HG02678 (cell line): ENCODE results near the gene QSOX1.

ENCODE experiments used
- ATAC-seq: cut with Tn5 transposase; IDR thresholded peaks from one replicate; pipeline ENCODE4 v1.9.1; 2021; ENCODE audit warnings: mild to moderate bottlenecking, moderate library complexity; ENCODE audit not compliant: unreplicated experiment

The QSOX1 gene

DNA sequence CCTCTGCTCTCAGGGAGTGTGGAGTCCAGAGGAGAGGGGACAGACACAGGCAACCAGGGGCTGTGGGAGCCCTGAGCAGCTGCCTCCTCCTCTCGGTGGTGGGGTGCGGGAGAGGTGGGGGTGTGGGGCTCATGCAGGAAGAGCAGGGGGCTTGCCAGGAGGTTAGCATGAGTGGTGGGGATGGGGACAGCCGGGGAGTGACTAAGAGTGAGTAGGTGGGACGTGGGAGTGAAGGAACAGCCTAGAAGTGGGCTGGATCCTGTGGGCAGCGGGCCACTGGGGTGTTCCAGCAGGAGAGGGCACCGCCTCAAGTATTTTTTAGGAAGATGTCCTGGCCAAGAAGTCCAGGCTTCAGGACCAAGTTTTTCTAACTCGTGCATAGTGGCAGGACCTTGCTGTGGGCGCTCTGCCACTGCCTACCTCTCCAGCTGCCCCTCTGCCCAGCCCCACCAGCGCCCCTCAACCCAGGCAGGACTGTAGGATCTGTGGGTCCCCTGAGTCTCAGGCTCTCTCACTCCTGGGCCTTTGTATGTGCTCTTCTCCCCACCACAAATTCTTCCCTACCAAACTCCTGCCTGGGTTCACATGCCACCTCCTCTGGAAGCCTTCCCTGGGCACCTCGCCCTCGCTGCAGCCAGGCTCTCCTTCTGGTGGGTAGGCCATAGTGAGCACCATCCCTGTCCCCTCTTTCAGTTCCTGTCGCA, 56.6 kb downstream of the QSOX1 start:
- ATAC-seq = no peak

DNA sequence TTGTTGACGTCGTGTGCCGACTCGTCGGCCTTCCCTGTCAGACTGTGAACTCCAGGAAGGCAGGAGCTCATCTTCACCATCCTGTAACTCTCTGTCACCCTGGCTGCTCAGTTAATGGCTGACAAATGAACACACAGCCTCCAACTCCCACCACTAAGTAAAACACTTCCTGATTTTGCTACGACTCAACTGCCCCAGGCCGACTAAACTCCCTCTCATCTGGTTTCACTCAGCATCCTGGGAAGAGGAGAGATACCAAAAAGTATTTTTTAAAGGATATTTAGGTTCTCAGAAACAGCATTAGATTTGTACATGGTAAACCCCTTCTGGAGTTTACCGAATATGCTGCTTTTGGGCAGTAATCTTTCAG, 57.2 kb downstream of the QSOX1 start:
- no peak for ATAC-seq

DNA sequence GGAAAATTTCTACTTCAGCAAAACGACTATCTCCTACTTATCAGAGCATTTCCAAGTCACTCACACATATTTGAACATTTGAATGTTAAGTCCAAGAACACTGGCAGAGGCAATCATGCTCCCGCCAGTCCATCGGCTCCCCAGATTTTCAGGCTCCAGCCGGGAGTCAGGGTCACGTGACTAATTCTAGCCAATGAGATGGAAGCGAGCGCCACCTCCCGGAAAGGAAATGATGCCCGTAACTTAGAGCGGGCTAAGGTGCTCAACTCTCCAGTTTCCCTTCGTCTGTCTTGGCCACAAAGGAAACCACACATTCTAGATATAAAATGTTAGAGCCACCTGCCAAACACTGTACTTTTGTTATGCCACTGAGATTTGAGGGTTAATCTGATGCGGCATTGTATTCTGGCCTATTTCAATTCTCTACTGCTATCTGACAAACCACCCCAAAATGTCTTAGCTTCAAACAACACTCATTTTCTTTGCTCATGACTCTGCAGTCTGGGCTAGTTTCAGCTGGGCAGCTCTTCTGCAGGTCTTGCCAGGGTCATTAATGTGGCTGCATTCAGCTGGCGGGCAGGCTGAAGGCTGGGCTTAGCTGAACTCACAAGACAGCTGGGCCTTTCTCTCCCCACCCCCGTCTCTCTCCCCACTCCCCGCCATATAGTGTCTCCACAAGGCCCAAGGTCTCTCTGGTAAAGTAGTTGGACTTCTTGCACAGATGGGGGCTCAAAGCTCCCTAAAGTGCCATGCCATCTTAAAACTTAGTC, 58.9 kb downstream of the QSOX1 start:
- ATAC-seq = no peak

DNA sequence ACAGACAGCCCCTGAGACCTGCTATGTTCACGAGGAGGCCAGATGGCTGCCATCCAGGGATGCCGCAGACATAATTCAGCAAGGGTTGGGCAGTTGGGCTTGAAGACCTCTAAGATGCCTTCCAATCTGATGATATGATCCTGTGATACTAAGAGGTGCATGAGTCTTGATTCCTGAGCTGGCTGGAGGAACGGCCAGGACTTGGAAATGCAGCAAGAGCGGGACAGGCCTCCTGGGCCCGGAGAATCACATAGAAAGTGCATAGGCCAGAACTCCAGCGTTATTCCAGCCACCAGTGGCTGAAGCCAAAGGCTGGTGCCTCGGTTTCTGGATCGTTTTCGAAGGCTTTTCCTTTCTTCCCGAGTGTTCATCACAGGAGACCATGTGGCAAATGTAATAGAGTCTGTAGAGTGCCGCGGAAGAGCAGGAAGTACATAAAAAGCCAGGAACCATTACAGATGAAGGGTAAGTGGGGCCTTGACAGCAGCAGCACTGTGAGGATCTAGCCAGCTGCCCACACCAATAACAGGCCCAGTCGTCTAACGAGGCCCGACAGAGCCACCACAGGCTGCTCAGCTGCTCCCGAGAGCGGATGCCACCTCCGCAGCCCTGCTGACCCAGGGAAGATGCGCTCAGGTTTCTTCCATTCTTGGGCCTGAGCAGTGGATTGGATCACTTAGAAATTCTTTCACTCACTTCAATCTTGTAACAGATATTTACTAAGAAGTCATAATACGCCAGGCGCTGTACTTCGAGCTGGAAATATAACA, 61.4 kb downstream of the QSOX1 start:
- no peak for ATAC-seq

DNA sequence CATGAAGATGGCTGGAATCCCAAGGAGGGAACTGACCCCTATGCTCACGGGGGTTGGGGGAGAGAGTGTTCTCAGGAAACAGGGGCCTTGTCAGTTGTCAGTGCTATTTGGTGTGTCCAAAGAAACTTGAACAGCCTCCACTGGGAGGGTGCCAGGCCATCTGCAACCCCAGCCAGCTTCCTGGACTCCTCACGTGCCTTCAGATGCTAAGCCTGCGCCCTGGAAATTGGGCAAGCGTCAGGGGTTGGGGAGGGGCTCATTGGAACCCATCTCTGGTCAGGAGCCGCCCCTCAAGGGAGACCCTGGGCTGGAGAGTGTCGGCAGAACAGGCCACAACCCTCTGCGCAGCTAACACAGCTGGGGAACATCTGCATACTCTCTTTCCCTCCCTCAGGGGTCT, 62.3 kb downstream of the QSOX1 start:
- no peak for ATAC-seq

DNA sequence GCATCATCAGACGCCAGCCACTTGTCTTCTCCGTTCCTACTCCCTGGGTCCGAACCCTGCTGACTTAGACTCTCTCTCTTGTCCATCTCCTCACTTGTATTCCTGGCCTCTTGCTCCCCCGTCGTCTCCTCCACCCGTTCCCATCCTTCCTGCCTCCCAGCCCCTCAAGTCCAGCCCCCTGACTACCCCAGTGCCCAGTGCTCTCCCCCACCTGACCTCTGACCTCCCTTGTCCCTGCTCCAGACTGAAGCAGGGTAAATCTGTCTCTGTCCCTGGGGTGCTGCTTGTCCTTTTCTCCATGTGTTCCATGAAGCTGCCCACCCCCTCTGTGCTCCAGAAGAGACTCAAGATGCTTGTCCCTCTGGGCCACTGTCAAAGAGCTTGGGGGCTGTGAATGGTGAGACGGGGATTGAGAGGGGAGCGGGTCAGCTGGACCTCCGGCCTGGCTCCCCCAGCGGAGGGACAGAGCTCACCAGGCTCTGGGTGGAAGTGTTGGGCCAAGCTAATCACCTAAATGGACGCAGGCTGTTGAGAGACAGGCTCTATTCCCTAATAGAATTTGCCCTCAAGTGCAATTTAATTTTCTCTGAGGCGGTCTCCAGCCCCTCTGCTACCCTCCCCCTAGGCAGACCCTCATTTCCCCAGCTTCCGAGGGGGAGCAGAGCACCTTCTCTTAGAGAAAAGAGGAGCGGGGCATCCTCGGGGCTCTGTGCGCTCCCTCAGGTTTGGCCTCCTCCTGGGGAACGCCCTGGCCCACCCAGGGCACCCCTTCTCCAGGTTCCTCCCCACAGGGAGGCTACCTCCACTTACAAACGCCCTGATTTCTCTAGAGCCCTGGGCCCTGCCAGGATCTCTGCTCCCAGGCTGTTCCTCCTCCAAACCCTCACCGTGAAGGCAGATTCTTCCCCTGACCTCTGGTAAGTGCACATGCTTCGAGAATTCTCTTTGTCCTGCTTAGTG, 64.4 kb downstream of the QSOX1 start:
- ATAC-seq = no peak

DNA sequence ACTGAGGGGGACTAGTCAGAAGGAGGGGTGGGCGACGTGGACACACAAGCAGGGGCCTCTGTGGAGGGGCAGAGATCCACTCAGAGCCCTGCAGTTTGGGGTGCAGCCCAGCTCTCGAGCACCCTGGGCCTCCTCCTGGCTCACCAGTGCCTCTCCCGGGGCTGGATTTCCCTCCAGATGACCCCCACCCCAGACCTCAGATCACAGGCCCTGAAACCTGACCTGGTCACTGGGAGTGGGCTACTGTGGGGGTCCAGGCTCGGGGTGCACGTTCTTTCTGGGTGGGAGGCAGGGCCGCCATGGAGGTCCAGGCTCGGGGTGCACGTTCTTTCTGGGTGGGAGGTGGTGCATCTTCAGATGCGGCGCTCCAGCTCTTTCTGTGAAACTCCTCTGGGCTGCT, 65.1 kb downstream of the QSOX1 start:
- ATAC-seq = no peak

DNA sequence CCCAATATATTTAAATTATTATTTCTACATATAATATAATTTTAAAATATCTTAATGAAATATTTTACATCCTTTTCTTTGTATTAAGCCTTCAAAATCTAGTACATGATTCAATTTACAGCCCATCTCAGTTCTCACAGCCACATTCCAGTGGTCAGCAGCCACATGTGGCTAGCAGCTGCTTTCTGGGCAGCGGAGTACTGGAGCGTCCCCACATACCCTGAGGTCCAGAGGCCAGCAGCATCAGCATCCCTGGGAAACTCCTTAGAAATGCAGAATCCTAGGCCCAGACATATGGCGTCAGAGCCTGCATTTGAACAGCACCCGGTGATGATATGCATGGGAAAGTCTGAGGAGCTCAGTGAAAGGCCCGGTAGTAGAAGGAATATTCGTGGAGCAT, 66.8 kb downstream of the QSOX1 start:
- no peak for ATAC-seq

DNA sequence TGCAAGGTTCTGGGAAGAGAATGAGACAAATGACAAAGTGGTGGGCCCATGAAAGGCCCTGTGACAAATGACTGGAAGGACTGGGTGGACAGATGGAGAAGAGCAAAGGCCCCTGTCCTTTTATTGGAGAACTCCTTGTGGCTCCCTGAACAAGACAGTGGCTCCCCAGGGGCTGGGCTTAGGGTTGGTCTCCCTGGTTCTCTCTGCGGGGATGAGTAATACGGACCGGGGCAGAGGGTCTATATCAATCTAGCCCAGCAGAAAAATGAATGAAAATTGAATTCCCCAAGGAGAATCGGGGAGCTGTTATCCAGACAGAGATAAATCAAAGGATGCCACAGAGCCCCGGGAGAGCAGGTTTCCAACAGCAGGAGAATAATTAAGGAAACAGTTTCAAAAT, 70.2 kb downstream of the QSOX1 start:
- ATAC-seq = no peak

DNA sequence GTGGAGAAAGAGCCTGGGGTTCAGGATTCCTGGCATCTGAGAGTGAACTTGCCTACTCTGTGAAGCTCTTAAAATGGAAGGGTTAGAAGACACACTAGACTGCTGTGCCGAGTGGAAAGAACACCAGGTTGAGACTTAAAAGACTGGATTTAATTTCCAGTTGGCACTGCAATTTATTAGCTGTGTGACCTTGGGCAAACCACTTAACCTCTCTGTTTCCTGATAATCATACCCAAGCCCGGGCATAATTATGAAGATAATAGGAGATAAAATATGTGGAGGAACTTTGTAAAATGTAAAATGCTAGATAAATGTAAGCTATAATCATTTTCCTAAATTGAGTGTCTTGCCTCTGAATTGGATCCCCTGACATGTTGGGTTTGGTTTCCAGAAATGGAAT, 70.7 kb downstream of the QSOX1 start:
- no peak for ATAC-seq

DNA sequence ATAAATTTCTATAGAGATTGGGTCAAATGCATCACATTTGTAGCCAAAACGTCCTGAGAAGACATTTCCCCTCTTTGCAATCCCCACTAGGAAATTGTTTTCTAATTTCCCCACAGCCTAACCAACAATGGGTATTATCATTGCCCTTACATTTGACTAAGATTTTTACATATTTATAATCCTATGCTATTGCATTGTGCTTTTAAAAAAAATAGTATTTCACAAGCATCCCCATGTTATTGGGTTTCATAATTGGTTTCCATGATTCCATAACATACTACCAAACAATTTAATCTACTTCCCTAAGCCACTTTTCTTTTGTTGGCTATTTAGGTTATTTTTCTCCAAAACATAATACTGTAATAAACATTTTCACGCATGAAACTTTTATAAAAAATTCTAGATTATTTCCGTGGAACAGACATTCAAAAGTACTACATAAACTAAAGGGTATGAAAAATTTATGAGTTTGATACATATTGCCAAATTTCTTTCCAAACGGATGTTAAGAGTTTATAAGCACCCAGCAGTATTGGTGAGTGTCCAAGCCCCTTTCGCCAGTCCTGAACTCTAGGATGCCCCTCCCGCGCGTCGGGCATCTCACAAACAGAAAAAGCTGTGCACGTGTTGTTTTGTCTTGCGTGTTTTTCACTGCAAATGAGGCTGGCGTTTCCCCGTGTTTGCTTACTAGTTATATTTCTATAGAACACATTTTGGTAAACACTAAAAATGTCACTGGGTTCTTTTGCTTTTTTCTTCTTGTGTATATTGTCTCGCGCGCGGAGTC, 73.4 kb downstream of the QSOX1 start:
- ATAC-seq = no peak

DNA sequence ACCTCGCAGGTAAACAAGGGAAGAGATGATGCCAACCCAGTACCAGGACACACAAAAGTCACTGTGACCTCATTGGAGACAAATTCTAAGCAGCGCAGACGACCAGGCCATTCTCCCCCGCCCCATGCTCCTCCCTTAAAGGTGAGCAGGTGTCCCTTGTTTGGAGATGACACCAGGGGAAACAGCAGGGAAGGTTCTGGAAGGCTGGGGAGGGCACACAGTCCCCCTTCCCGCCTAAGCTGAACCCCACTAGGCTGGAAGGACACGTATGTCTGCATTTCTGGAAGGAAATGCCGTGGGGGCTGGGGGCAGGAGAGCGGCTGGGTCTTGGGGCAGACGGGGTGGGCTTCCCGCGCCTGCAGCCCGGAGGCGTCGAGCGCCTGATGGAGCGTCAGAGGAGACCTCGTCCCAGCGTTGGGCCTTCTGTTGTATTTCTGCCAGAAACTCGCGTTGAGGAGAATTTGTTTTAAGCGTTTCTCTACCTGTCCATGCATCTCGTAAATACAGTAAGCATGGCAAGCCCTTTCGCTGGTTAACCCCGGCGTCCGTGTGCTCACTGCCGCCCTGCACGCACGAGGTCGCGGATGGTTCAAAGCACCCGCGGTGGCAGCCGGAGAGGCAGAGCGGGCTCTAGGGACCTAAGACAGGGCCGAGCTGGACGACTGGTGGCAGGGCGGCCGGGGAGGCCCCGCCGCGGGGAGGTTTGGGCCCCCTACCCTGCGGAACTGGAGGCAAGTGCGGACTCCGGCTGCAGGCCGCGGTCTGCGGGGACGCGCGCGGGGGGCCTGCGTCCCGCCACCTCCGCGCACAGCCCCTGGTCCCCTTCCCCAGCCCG, 74.2 kb downstream of the QSOX1 start:
- peak; percentile 9 for ATAC-seq

DNA sequence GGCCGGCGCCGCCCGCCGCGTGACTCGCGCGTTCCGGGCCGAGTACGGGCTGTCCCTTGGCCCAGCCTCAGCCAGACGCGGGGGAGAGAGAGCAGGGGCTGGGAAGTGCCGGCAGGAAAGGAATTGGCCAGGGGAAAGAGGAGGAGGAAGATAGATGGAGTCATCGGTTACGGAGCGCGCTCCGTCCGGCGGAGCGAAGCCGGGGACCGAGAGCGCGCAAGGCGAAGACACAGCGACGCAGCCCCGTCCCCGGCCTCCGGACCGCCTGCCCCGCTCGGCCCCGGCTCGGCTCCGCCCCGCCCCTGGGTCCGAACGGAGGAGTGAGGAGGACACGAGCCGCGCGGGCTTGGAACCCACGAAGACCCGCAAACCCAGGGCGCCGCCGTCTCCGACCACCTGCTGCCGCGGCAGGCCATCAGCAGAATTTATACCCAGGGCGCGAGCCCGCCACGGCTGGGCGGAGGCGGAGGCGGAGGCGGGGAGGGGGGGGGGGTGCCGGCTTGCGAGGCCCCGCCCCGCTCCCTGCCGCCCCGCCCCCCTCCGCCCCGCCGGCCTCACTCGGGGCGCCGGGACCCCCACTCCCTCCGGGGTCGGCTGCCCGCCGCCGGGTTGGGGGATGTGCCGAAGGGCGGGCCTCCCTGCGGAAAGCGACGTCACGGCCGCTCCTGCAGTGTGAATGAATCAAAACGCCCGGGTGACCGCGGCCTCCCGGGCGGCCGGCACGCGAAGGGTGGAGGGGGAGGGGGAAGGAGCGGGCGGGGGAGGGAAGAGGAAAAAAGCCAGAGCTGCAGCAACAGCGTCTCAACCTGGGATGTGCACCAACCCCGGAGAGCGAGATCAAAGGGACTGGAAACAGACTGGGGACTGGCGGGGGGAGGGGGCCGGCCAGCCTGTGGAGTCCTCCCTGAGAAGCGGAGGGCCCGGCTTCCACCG, 75.1 kb downstream of the QSOX1 start, which contains the start of gene LHX4:
Gene LHX4, plus strand, starts transcription at position 782 of the 933 bp plus-strand sequence. CDS start 266 bp downstream, outside the sequence.
- ATAC-seq = peak; percentile 36

DNA sequence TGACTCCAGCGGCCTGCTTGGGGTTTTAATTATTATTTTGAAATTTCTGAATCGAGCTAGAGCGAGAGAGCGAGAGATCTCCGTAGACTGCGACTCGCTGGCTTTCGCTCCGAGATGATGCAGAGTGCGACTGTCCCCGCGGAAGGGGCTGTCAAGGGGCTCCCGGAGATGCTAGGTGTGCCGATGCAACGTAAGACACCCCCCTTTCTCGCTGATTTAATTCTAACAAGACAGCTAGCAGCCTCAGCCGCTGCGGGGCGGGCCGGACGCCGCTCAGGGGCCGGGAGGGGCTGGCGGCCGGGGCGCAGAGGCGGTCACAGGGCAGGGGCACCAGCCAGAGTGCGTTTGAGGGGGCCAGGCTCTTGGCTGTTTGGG, 75.7 kb downstream of the QSOX1 start:
- no peak for ATAC-seq

DNA sequence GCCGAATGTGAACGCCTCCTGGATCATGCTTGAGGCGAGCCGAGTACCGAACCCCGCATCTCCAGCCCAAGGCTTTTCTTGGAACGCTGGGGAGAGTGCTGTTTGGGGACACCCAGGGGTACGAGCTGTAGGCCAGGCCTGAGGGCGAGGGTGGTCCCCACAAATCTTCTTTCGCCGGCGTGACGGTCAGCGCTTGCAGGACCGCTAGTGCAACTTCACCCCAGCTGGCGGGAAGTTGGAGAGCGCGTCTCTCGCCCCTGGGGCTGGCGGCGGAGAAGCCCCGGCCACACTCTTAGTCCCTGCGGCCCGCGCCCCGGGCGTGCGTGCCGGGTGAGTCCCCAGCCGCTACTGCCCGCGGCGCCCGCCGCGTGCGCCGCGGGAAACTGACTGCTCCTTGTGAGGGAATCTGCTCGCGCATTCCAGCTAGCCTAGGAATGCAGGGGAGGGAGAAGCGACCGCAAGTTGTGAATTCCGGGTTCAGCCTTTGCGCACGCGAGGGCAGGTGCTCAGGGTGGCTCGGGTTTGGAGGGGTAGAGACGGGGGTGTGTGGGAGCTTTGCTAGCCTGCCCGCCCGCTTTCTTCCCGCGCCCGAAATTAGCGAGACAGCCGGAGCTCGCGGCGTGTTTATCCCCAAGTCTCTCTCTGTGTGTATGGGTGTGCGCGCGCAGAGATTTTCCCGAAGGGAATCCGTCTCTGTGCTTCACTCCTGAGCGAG, 76.3 kb downstream of the QSOX1 start:
- ATAC-seq = no peak

DNA sequence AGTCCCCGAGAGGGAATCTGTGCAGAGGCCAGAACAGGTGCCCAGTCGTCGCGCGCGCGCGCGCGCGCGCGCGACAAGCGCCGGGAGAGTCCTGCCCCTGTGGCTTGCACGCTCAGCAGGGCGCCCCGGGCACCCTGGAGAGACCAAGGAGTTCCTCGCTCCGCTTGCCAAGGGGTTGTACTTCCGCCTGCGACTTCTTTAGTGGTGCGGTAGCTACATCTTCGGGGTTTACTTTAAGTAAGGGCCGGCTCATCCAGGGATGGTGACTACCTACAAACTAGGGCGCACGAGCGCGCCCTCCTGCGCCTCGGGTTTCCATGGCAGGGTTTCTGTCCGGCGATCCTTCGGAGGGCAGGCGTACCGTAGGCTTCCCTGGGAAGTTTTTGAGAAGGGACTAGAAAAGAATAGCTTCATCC, 76.8 kb downstream of the QSOX1 start:
- ATAC-seq = no peak

DNA sequence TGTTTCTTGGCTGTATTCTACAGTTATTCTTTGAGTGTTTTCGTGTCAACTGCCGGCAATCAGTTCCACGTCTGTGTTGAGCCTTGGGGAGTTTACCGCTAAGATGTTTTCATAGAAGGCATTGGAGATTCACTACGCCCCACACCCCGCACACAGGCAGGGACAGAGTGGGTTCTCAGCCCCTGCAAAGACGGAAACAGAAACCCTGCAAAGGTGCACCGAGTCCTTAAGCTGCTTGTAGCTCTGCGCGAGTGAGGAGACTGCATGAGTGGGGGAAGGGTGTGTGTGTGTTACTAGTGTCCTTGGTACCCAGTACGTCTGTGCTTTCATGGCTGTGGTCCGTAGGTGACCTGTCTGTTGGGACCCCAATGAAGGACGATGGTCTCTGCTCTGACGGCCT, 77.3 kb downstream of the QSOX1 start:
- ATAC-seq = no peak
